ENCODE measurements around the gene C11orf98.
"Not testable (repeated sequence)": the region's sequence is repeated elsewhere in the genome, so short reads cannot be mapped to it uniquely, and the experiment has no call there.

C11orf98 gene

GRCh38 chr11:62680825-62681240 lies 15.8 kb upstream of the C11orf98 start:
- peak; percentile 47 for DNase-seq

- peak; percentile 85 for DNase-seq
Observed at GRCh38 chr11:62678770-62679696, 14.0 kb upstream of the C11orf98 start, which contains the start of gene UBXN1. Gene UBXN1 (minus strand): TSS chr11:62679073. CDS start chr11:62678923, 150 bp downstream.

DNA sequence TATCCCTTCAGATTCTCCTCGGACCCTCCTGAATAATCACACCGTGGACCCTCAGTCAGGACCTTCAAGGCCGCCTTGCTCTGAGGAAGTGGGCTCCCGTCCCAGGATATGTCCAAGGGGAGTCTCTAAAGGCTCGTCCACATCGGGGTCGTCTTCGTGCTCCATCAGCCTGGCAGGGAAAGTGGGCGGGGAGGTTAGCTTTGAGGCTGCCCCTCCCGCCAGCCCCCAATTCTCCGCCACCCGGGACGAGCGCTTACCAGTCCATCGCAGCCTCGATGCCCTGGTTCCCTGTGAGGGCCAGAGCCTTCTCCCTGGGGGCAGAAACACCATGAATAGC lies 13.4 kb upstream of the C11orf98 start:
- no peak for DNase-seq

- no peak for DNase-seq
Observed at GRCh38 chr11:62677714-62678113, 12.7 kb upstream of the C11orf98 start.

- DNase-seq = no peak
Observed at GRCh38 chr11:62677156-62677555, 12.1 kb upstream of the C11orf98 start.

DNA sequence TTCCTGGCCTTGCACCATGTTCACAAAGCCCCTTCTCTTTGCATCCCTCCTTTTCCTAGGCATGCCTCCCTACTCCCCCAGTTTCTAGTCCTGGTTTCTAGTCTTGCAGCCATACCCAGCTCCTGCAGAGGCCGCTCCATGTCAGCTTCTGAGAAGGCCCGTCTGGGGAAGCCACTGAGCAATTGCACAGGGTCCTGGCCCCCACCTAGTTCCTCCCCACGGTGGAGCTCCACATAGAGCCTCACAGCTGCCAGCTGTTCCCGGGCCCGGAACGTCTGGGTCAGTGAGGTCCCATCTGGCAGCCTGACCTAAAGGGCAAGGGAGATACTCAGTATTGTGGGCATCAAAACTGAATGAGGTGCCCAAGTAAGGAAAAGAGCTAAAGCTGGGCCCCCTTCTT lies 11.7 kb upstream of the C11orf98 start:
- DNase-seq = no peak

- DNase-seq = not testable (repeated sequence)
Observed at GRCh38 chr11:62675415-62675814, 10.4 kb upstream of the C11orf98 start.

DNA sequence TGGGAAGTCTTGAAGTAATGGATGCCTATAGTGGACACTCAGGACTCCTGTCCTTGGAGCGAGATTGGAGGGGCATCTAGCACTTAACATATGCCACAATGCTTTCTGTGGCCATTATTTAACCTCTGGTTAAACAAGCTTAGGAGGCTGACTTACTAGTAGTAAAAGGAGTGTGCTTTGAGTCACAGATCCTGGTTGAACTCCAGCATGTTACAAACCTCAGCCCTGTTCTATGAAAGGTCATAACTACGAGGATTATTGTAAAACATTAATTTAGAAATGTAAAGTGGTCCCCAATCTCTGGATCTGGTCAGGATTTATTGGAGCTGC lies 8.2 kb upstream of the C11orf98 start:
- DNase-seq = no peak

DNA sequence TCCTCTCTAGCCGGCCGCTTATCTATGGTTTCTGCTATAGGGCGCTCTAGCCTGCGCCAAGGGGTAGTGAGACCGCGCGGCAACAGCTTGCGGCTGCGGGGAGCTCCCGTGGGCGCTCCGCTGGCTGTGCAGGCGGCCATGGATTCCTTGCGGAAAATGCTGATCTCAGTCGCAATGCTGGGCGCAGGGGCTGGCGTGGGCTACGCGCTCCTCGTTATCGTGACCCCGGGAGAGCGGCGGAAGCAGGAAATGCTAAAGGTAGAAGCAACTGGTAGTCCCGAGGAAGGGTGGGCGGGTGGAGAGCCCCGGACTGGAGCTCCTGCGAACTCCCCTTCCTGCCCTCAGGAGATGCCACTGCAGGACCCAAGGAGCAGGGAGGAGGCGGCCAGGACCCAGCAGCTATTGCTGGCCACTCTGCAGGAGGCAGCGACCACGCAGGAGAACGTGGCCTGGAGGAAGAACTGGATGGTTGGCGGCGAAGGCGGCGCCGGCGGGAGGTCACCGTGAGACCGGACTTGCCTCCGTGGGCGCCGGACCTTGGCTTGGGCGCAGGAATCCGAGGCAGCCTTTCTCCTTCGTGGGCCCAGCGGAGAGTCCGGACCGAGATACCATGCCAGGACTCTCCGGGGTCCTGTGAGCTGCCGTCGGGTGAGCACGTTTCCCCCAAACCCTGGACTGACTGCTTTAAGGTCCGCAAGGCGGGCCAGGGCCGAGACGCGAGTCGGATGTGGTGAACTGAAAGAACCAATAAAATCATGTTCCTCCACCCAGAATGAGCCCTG lies 6.8 kb upstream of the C11orf98 start, which contains the start of the genes LBHD1 and UQCC3:
Gene LBHD1, minus strand, starts transcription at position 660 of the 782 bp plus-strand sequence. CDS start 2,236 bp downstream, outside the sequence.
Gene UQCC3, plus strand, starts transcription at position 66 of the 782 bp plus-strand sequence. Its CDS starts 73 bp downstream, at position 139.
- DNase-seq = peak; percentile 75

- no peak for DNase-seq
Observed at GRCh38 chr11:62671236-62671607, 6.2 kb upstream of the C11orf98 start.

- no peak for DNase-seq
Observed at GRCh38 chr11:62669420-62670161, 4.6 kb upstream of the C11orf98 start.

DNA sequence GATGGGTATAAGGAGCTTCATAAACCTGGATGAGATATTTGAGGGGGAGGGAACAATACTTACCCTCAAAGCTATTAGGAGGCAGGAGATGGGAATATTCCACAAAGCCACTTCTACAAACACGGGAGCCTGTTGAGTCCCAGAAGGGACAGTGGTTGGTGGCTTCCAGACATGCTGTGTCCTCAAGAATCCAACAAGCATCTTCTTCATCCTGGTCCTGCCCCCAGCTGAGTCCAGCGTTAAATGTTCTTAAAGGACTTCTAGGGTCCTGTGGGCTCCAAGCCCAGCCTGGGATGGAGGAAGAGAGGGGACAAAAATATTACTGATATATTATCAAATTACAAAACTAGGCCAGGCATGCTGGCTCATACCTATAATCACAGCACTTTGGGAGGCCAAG lies 2.5 kb upstream of the C11orf98 start:
- no peak for DNase-seq

DNA sequence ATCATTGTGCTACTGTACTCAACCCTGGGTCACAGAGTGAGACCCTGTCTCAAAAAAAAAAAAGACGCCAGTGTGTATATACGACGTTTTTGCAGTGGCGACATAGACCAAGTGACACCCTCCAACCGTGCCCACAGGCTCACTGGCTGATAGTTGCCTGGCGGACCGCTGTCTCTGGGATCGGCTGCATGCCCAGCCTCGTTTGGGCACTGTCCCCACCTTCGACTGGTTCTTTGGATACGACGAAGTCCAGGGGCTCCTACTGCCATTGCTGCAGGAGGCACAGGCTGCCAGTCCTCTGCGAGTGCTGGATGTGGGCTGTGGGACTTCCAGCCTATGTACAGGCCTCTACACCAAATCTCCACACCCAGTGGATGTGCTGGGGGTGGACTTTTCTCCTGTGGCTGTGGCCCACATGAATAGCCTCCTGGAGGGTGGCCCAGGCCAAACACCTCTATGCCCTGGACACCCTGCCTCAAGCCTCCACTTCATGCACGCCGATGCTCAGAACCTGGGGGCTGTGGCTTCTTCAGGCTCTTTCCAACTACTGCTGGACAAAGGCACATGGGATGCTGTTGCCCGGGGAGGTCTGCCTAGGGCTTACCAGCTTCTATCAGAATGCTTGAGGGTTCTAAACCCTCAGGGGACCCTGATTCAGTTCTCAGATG lies 1.4 kb upstream of the C11orf98 start:
- DNase-seq = no peak

GRCh38 chr11:62665599-62666258 lies 719 bp upstream of the C11orf98 start:
- DNase-seq = peak; percentile 65

- peak; percentile 60 for DNase-seq
Observed at GRCh38 chr11:62664405-62665074, 470 bp downstream of the C11orf98 start.

DNA sequence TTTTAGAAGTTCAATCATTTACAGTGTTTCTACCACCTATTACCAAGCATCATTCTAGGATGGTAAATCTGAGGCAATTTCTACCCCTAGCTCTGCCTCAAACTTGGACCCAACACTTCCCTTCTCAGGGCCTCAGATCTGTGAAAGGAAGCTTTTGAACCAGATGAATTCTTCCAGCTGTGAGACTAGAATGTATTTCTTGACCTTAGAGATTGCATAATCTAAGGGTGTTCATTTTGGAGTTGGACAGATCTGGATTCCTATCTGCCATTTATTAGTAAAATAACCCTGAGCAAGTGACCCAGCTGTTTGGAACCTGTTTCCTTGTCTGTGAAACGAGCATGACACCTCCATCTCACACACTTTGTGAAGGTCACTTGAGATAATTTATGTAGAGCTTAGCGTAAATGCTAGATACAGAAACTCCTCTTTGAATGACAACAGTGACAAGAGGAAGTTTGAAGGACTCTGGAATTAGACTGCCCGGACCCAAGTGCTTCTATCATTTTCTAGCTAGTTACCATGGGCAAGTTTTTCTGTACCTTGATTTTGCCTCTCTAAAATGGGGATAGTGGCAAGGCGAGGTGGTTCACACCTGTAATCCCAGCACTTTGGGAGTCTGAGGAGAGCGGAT lies 8.1 kb downstream of the C11orf98 start:
- no peak for DNase-seq

DNA sequence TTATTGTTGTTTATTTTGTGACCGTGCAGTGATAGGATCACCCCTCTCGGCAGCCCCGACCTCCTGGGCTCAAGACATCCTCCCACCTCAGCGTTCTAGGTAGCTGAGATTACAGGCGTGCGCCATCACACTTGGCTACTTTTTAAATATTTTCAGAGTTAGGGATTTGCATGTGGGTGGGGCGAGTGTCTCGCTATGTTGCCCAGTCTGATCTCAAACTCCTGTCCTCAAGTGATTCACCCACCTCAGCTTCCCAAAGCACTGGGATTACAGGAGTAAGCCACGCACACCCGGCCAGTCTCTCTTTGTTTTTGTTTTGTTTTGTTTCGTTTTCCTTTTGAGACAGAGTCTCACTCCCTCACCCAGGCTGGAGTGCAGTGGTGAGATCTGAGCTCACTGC lies 10.7 kb downstream of the C11orf98 start:
- DNase-seq = no peak

GRCh38 chr11:62652161-62653006 lies 12.6 kb downstream of the C11orf98 start:
- DNase-seq = peak; percentile 57

DNA sequence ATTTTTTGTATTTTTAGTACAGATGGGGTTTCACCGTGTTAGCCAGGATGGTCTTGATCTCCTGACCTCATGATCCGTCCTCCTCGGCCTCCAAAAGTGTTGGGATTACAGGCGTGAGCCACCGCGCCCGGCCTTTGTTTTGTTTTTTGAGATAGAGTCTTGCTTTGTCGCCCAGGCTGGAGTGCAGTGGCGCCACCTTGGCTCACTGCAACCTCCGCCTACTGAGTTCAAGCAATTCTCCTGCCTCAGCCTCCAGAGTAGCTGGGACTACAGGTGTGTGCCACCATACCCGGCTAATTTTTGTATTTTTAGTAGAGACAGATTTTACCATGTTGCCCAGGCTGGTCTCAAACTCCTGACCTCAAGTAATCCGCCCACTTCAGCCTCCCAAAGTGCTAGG lies 14.7 kb downstream of the C11orf98 start:
- not testable (repeated sequence) for DNase-seq

DNA sequence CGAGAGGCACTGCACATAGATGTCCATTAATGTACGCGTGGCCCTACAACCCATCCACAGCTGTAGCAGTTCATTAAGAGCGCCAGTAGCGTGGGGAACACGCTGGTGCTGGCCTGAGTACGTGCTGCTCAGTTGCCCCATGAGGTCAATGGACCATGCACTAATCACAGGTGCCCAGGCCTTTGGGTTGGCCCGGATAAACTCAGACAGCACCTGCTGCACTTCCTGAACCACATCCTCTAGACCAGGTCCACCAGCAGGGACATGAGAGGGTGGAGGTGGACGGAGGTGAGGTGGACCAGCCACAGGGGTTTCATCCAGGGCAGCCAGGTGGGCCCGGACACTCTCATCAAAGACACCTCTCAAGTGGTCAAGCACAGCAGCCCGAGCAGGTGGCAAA lies 15.5 kb downstream of the C11orf98 start:
- no peak for DNase-seq
